H9 (cell line): ENCODE results near the gene ARHGAP25. TPM values are rescaled to one million over a fixed set of nuclear protein-coding genes. Genes with fewer than 3 reads are reported as not detected.

Source experiments
- DNase-seq: peaks from one replicate; pipeline ENCODE4 v3.0.0-alpha.2; 2017
- H2AFZ ChIP-seq: one replicate; pipeline ENCODE4 v1.6.1; 2013; ENCODE audit warnings: mild to moderate bottlenecking, low read length, control low read depth, moderate library complexity
- H2AK5ac ChIP-seq: 2 replicates; pipeline ENCODE4 v1.6.1; 2013; ENCODE audit warnings: low read length, control low read depth, mixed read lengths; ENCODE audit not compliant: insufficient read length
- H2BK120ac ChIP-seq: one replicate; pipeline ENCODE4 v1.6.1; 2013; ENCODE audit warnings: low read depth, mild to moderate bottlenecking, low read length, control low read depth, inconsistent platforms; ENCODE audit not compliant: poor library complexity, severe bottlenecking
- H2BK12ac ChIP-seq: 2 replicates; pipeline ENCODE4 v1.6.1; 2013; ENCODE audit warnings: low read length, control low read depth, mixed read lengths, low read depth; ENCODE audit not compliant: insufficient read length
- H2BK15ac ChIP-seq: 2 replicates; pipeline ENCODE4 v1.6.1; 2013; ENCODE audit warnings: low read depth, low read length, control low read depth
- H2BK20ac ChIP-seq: one replicate; pipeline ENCODE4 v1.6.1; 2013; ENCODE audit warnings: low read depth, mild to moderate bottlenecking, low read length, control low read depth, inconsistent platforms; ENCODE audit not compliant: poor library complexity, severe bottlenecking
- H2BK5ac ChIP-seq: 2 replicates; pipeline ENCODE4 v1.6.1; 2013; ENCODE audit warnings: low read length, control low read depth, mixed read lengths; ENCODE audit not compliant: insufficient read length
- H3K14ac ChIP-seq: 2 replicates; pipeline ENCODE4 v1.6.1; 2013; ENCODE audit warnings: low read length, control low read depth; ENCODE audit not compliant: insufficient read depth
- H3K18ac ChIP-seq: 2 replicates; pipeline ENCODE4 v1.6.1; 2013; ENCODE audit warnings: low read depth, mild to moderate bottlenecking, mixed read lengths, low read length, control low read depth; ENCODE audit not compliant: insufficient read length
- H3K23ac ChIP-seq: 2 replicates; pipeline ENCODE4 v1.6.1; 2013; ENCODE audit warnings: low read length, control low read depth, mixed read lengths, low read depth; ENCODE audit not compliant: insufficient read length
- H3K23me2 ChIP-seq: 2 replicates; pipeline ENCODE4 v1.6.1; 2013; ENCODE audit warnings: low read depth, mild to moderate bottlenecking, mixed read lengths, low read length, control low read depth; ENCODE audit not compliant: insufficient read length, poor library complexity, severe bottlenecking
- H3K27ac ChIP-seq: 2 replicates; pipeline ENCODE4 v1.5.1; 2013; ENCODE audit warnings: low read length, control low read depth, mixed read lengths, low read depth; ENCODE audit not compliant: insufficient read length
- H3K27me3 ChIP-seq: 2 replicates; pipeline ENCODE4 v1.6.1; 2013; ENCODE audit warnings: low read length, control low read depth, inconsistent platforms; ENCODE audit not compliant: insufficient read depth
- H3K4ac ChIP-seq: 2 replicates; pipeline ENCODE4 v1.6.1; 2013; ENCODE audit warnings: low read depth, mild to moderate bottlenecking, control low read depth, inconsistent platforms, low read length, moderate library complexity
- H3K4me1 ChIP-seq: 2 replicates; pipeline ENCODE4 v1.6.1; 2013; ENCODE audit warnings: low read length, control low read depth, inconsistent platforms; ENCODE audit not compliant: insufficient read depth
- H3K4me2 ChIP-seq: 2 replicates; pipeline ENCODE4 v1.6.1; 2013; ENCODE audit warnings: low read length, control low read depth, mixed read lengths; ENCODE audit not compliant: insufficient read length, insufficient read depth
- H3K56ac ChIP-seq: 2 replicates; pipeline ENCODE4 v1.6.1; 2013; ENCODE audit warnings: low read depth, mild to moderate bottlenecking, mixed read lengths, low read length, control low read depth; ENCODE audit not compliant: insufficient read length
- H3K79me1 ChIP-seq: 2 replicates; pipeline ENCODE4 v1.6.1; 2013; ENCODE audit warnings: low read depth, mild to moderate bottlenecking, moderate library complexity, low read length, control low read depth, inconsistent platforms; ENCODE audit not compliant: insufficient read depth, poor library complexity, severe bottlenecking
- H3K79me2 ChIP-seq: 2 replicates; pipeline ENCODE4 v1.6.1; 2013; ENCODE audit warnings: low read length, control low read depth, inconsistent platforms; ENCODE audit not compliant: insufficient read depth
- H3K9ac ChIP-seq: 2 replicates; pipeline ENCODE4 v1.6.1; 2013; ENCODE audit warnings: low read length, control low read depth, mixed read lengths; ENCODE audit not compliant: insufficient read length; ENCODE audit errors: extremely low read depth
- H3K9me3 ChIP-seq: one replicate; pipeline ENCODE4 v1.6.1; 2013; ENCODE audit warnings: low read depth, low read length, inconsistent platforms; ENCODE audit not compliant: control insufficient read depth
- H3T11ph ChIP-seq: one replicate; pipeline ENCODE4 v1.6.1; 2013; ENCODE audit warnings: mild to moderate bottlenecking, low read length, control low read depth, inconsistent platforms
- H4K20me1 ChIP-seq: one replicate; pipeline ENCODE4 v1.6.1; 2013; ENCODE audit not compliant: control insufficient read depth, insufficient read length, insufficient read depth
- H4K5ac ChIP-seq: 2 replicates; pipeline ENCODE4 v1.6.1; 2013; ENCODE audit warnings: low read depth, mild to moderate bottlenecking, mixed read lengths, low read length, control low read depth; ENCODE audit not compliant: insufficient read length
- H4K8ac ChIP-seq: replicated peaks from 2 replicates; pipeline ENCODE4 v1.6.1; 2013; ENCODE audit warnings: low read length, control low read depth, mixed read lengths, low read depth; ENCODE audit not compliant: insufficient read length
- H4K91ac ChIP-seq: 2 replicates; pipeline ENCODE4 v1.6.1; 2013; ENCODE audit warnings: low read depth, mild to moderate bottlenecking, moderate library complexity, mixed read lengths, low read length, control low read depth; ENCODE audit not compliant: insufficient read length
- H3K27ac Mint-ChIP-seq, 3 experiments: 2 replicates in 2 of 3; 3 replicates in 1 of 3; pipeline ENCODE4 v1.8.0; 2020 to 2021; ENCODE audit warnings: mixed read lengths in 3 of 3, mild to moderate bottlenecking in 1 of 3, moderate library complexity in 1 of 3
- H3K27me3 Mint-ChIP-seq: 2 replicates; pipeline ENCODE4 v1.8.0; 2021; ENCODE audit warnings: low read depth, mild to moderate bottlenecking, moderate library complexity, mixed read lengths
- H3K36me3 Mint-ChIP-seq, 3 experiments: 2 replicates in 2 of 3; 3 replicates in 1 of 3; pipeline ENCODE4 v1.8.0; 2020 to 2021; ENCODE audit warnings: low read depth in 3 of 3, mixed read lengths in 3 of 3; ENCODE audit not compliant: insufficient read depth in 1 of 3
- H3K4me1 Mint-ChIP-seq, 2 experiments: 2 replicates each; pipeline ENCODE4 v1.8.0; 2020; ENCODE audit warnings: mixed read lengths in 2 of 2
- H3K4me3 Mint-ChIP-seq, 2 experiments: 2 replicates in 1 of 2; 3 replicates in 1 of 2; pipeline ENCODE4 v1.8.0; 2020 to 2021; ENCODE audit warnings: mild to moderate bottlenecking in 2 of 2, mixed read lengths in 2 of 2, moderate library complexity in 1 of 2
- H3K9me3 Mint-ChIP-seq, 2 experiments: 2 replicates in 1 of 2; 3 replicates in 1 of 2; pipeline ENCODE4 v1.8.0; 2020; ENCODE audit warnings: mild to moderate bottlenecking in 2 of 2, mixed read lengths in 2 of 2, moderate library complexity in 1 of 2
- WGBS: extraction: QIAGEN DNeasy Blood & Tissue Kit; methylation state at CpG from one replicate; pipeline ENCODE4 v1.1.7; 2013; ENCODE audit warnings: missing lambda C conversion rate, low lambda C conversion rate, mixed read lengths; ENCODE audit not compliant: insufficient read length; ENCODE audit errors: extremely low coverage; 5-methylcytosine and 5-hydroxymethylcytosine counted together
- total RNA-seq: library from RNA; stranded (reverse); gene quantifications from 2 replicates; pipeline ENCODE4 v1.2.1, GENCODE V29; 2021
- TF ChIP-seq, protein P1 (sequence below): fragments of 200-600 bp; sonication (generic); conservative IDR thresholded peaks from 3 replicates; pipeline ENCODE4 v1.8.0; 2021; ENCODE audit warnings: antibody characterized with exemption, mild to moderate bottlenecking

ARHGAP25 gene
- total RNA-seq, 1 experiment from 2014 or later, result 1.3 TPM

- H2BK12ac ChIP-seq, result no peak overlapping the region
- no peak for DNase-seq
- no peak overlapping the region for H2BK120ac ChIP-seq
- H3K23ac ChIP-seq, result no peak overlapping the region
- no peak overlapping the region for H4K91ac ChIP-seq
- no peaks in the 10 kb centered on the region; the same call in 1 of the 2 replicates for H3K27me3 Mint-ChIP-seq
- TF ChIP-seq, protein P1, sequence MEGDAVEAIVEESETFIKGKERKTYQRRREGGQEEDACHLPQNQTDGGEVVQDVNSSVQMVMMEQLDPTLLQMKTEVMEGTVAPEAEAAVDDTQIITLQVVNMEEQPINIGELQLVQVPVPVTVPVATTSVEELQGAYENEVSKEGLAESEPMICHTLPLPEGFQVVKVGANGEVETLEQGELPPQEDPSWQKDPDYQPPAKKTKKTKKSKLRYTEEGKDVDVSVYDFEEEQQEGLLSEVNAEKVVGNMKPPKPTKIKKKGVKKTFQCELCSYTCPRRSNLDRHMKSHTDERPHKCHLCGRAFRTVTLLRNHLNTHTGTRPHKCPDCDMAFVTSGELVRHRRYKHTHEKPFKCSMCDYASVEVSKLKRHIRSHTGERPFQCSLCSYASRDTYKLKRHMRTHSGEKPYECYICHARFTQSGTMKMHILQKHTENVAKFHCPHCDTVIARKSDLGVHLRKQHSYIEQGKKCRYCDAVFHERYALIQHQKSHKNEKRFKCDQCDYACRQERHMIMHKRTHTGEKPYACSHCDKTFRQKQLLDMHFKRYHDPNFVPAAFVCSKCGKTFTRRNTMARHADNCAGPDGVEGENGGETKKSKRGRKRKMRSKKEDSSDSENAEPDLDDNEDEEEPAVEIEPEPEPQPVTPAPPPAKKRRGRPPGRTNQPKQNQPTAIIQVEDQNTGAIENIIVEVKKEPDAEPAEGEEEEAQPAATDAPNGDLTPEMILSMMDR, result no peak
- no peak overlapping the region for H3K4ac ChIP-seq
- H2AK5ac ChIP-seq, result no peak overlapping the region
- H4K20me1 ChIP-seq, result no peaks in the 10 kb centered on the region
- no peaks in the 10 kb centered on the region; a peak in 1 of 5 replicates for H3K9me3 Mint-ChIP-seq
- no peaks in the 10 kb centered on the region for H3K79me2 ChIP-seq
- no peak overlapping the region for H2AFZ ChIP-seq
- H3K9ac ChIP-seq, result no peak overlapping the region
- H3K4me2 ChIP-seq, result no peak overlapping the region
- no peaks in the 10 kb centered on the region for H3K23me2 ChIP-seq
- no peak overlapping the region for H3K18ac ChIP-seq
- H4K5ac ChIP-seq, result no peak overlapping the region
- H2BK20ac ChIP-seq, result no peak overlapping the region
- no peak overlapping the region for H2BK5ac ChIP-seq
- no peak overlapping the region for H3K27ac Mint-ChIP-seq
- H3K4me1 ChIP-seq, result peaks cover 3% of the 10 kb centered on the region; the same call in 1 of the 2 replicates
- no peaks in the 10 kb centered on the region for H3K79me1 ChIP-seq
- peaks cover 0 to 5% (median 3%) of the 10 kb centered on the region in 3 experiments; a peak in 5 of 7 replicates for H3K36me3 Mint-ChIP-seq
- no peak overlapping the region for H3K14ac ChIP-seq
- no peaks in the 10 kb centered on the region for H3K9me3 ChIP-seq
- peaks cover 13 to 33% of the 10 kb centered on the region in 2 experiments for H3K4me1 Mint-ChIP-seq
- no peak overlapping the region for H3K4me3 Mint-ChIP-seq
- no peak overlapping the region for H2BK15ac ChIP-seq
- H4K8ac ChIP-seq, result no peak overlapping the region
- H3K56ac ChIP-seq, result no peak overlapping the region
- no CpG with 5 or more reads among the region's 2 CpGs for WGBS
- H3K27ac ChIP-seq, result no peak overlapping the region
- H3K27me3 ChIP-seq, result no peaks in the 10 kb centered on the region
- no peak overlapping the region for H3T11ph ChIP-seq
Measured at GRCh38 chr2:68740400-68740914, 5.8 kb downstream of the ARHGAP25 start.
